CD4-positive, alpha-beta memory T cell (primary cell): ENCODE data around the gene TMPRSS4. TPM values are rescaled to one million over a fixed set of nuclear protein-coding genes. Genes with fewer than 3 reads are reported as not detected.

Experiments
- CTCF ChIA-PET: fragments of 350-600 bp; sonication (Branson Sonifier 250); formaldehyde crosslinking; loops from one replicate; lab custom pipeline; 2021; ENCODE audit warnings: inconsistent platforms; ENCODE audit not compliant: partially characterized antibody; lab: Charles Lee
- POLR2A ChIA-PET: fragments of 350-600 bp; sonication (Branson Sonifier 250); formaldehyde crosslinking; loops from one replicate; lab custom pipeline; 2021; ENCODE audit not compliant: partially characterized antibody; lab: Charles Lee
- DNase-seq, 5 donors: peaks; one replicate each; pipeline versions ENCODE4 v3.0.0 to v3.0.0-alpha.2; 2020 to 2022; ENCODE audit warnings: mixed read lengths in 1 of 5
- H3K27ac ChIP-seq: one replicate; pipeline ENCODE4 v1.7.0; 2013; ENCODE audit warnings: low read depth, low read length
- H3K27me3 ChIP-seq: 2 replicates; pipeline ENCODE4 v1.7.0; 2013; ENCODE audit warnings: mild to moderate bottlenecking, low read length, moderate library complexity; ENCODE audit not compliant: insufficient read depth
- H3K36me3 ChIP-seq: 2 replicates; pipeline ENCODE4 v1.7.0; 2013; ENCODE audit warnings: mild to moderate bottlenecking, low read length, moderate library complexity; ENCODE audit not compliant: insufficient read depth
- H3K4me1 ChIP-seq: 2 replicates; pipeline ENCODE4 v1.7.0; 2013; ENCODE audit warnings: mild to moderate bottlenecking, low read length, moderate library complexity; ENCODE audit not compliant: insufficient read depth
- H3K4me3 ChIP-seq, 2 donors: one replicate each; pipeline ENCODE4 v1.7.0; 2013; ENCODE audit warnings: low read length in 2 of 2, mild to moderate bottlenecking in 1 of 2
- H3K9me3 ChIP-seq, 2 donors: one replicate each; pipeline ENCODE4 v1.7.0; 2013; ENCODE audit warnings: low read length in 2 of 2, control low read depth in 1 of 2; ENCODE audit not compliant: control insufficient read depth in 1 of 2
- H3K27ac Mint-ChIP-seq, 7 donors: one replicate each; pipeline ENCODE4 v1.8.0; 2020 to 2021; ENCODE audit warnings: mixed read lengths in 7 of 7, mild to moderate bottlenecking in 6 of 7, inconsistent platforms in 3 of 7, moderate library complexity in 3 of 7
- H3K27me3 Mint-ChIP-seq, 2 donors: one replicate each; pipeline ENCODE4 v1.8.0; 2020 to 2021; ENCODE audit warnings: mixed read lengths in 2 of 2
- H3K36me3 Mint-ChIP-seq, 2 donors: one replicate each; pipeline ENCODE4 v1.8.0; 2020 to 2021; ENCODE audit warnings: mixed read lengths in 2 of 2, inconsistent platforms in 1 of 2, mild to moderate bottlenecking in 1 of 2
- H3K4me1 Mint-ChIP-seq, 4 donors: one replicate each; pipeline ENCODE4 v1.8.0; 2020 to 2021; ENCODE audit warnings: mixed read lengths in 4 of 4, mild to moderate bottlenecking in 1 of 4
- H3K4me3 Mint-ChIP-seq, 8 donors: one replicate each; pipeline ENCODE4 v1.8.0; 2020 to 2021; ENCODE audit warnings: mixed read lengths in 8 of 8, mild to moderate bottlenecking in 7 of 8, moderate library complexity in 6 of 8, inconsistent platforms in 3 of 8
- H3K9me3 Mint-ChIP-seq, 8 donors: one replicate each; pipeline ENCODE4 v1.8.0; 2020 to 2021; ENCODE audit warnings: mixed read lengths in 8 of 8, mild to moderate bottlenecking in 5 of 8, inconsistent platforms in 3 of 8, moderate library complexity in 1 of 8
- intact Hi-C: fragments of 100-400 bp; cut with micrococcal nuclease; formaldehyde crosslinking; loops from one replicate; pipeline ENCODE4 v1.15.1; 2023
- polyA plus RNA-seq, 2 donors: library from polyadenylated mRNA; unstranded; fragments of 300-500 nt; fragmentation: Illumina TruSeq; gene quantifications; one replicate each; pipeline ENCODE4 v1.2.3, GENCODE V29; 2021
- total RNA-seq, 2 experiments: library from RNA; stranded (reverse); gene quantifications; one replicate each; pipeline ENCODE4 v1.2.3, GENCODE V29; 2021

Gene TMPRSS4
- total and polyA plus RNA-seq, 4 experiments from 2014 or later, result 0.33 TPM; not detected in 3

- Histone ChIP-seq H3K4me1 (peaks cover 2% of the 10 kb centered on the region), H3K27me3 (peaks cover 20% of the 10 kb centered on the region), H3K9me3 (no peaks in the 10 kb centered on the region), H3K27ac (no peak overlapping the region), H3K36me3 (no peaks in the 10 kb centered on the region), H3K4me3 (no peak overlapping the region)
- no peak for DNase-seq
- no peaks in the 10 kb centered on the region for H3K36me3 Mint-ChIP-seq
- H3K27me3 Mint-ChIP-seq, result peaks cover 17 to 33% of the 10 kb centered on the region in 2 donors
- CTCF ChIA-PET, result no interaction called here
- peak overlapping the region in 1 of 8 donors; percentile 18 for H3K4me3 Mint-ChIP-seq
- POLR2A ChIA-PET, result no interaction called here
- intact Hi-C loops, result no loop called here
- peak overlapping the region in 1 of 7 donors; percentile 49 for H3K27ac Mint-ChIP-seq
- peaks cover 0 to 3% (median 0%) of the 10 kb centered on the region in 8 donors for H3K9me3 Mint-ChIP-seq
- peaks cover 0 to 9% (median 6%) of the 10 kb centered on the region in 4 donors for H3K4me1 Mint-ChIP-seq
These were observed 84.9 kb downstream of the TMPRSS4 start for GRCh38 chr11:118161786-118162185.

GRCh38 chr11:118162846-118163245 is 86.0 kb downstream of the TMPRSS4 start:
- POLR2A ChIA-PET, result no interaction called here
- H3K4me1 ChIP-seq, result no peaks in the 10 kb centered on the region
- Mint-ChIP-seq H3K4me1 (peaks cover 0 to under 1% (median 0%) of the 10 kb centered on the region in 4 donors), H3K36me3 (no peaks in the 10 kb centered on the region), H3K27me3 (peaks cover 15 to 26% of the 10 kb centered on the region in 2 donors), H3K27ac (peak overlapping the region in 1 of 7 donors; percentile 64), H3K9me3 (peaks cover 0 to 3% (median 0%) of the 10 kb centered on the region in 8 donors), H3K4me3 (no peak overlapping the region)
- no peak overlapping the region for H3K27ac ChIP-seq
- intact Hi-C loops, result no loop called here
- H3K36me3 ChIP-seq, result no peaks in the 10 kb centered on the region
- H3K4me3 ChIP-seq, result no peak overlapping the region
- H3K9me3 ChIP-seq, result no peaks in the 10 kb centered on the region
- peaks cover 12% of the 10 kb centered on the region for H3K27me3 ChIP-seq
- CTCF ChIA-PET, result interaction anchor here (0.9 kb wide), 1 partner anchor 9 kb away, joined by 6 read pairs; no protein-coding TSS in a partner anchor
- DNase-seq, result no peak

GRCh38 chr11:118163494-118163893 is 86.6 kb downstream of the TMPRSS4 start:
- Mint-ChIP-seq H3K36me3 (no peaks in the 10 kb centered on the region), H3K27ac (no peak overlapping the region), H3K4me3 (no peak overlapping the region), H3K4me1 (no peaks in the 10 kb centered on the region), H3K27me3 (peaks cover 14 to 24% of the 10 kb centered on the region in 2 donors), H3K9me3 (peaks cover 0 to 3% (median 0%) of the 10 kb centered on the region in 8 donors)
- no peak for DNase-seq
- intact Hi-C loops, result no loop called here
- Histone ChIP-seq H3K4me3 (no peak overlapping the region), H3K27ac (no peak overlapping the region), H3K4me1 (no peaks in the 10 kb centered on the region), H3K36me3 (no peaks in the 10 kb centered on the region), H3K9me3 (no peaks in the 10 kb centered on the region), H3K27me3 (peaks cover 10% of the 10 kb centered on the region)
- ChIA-PET POLR2A (no interaction called here), CTCF (interaction anchor here (0.9 to 1.2 kb wide), 2 partner anchors 8 to 19 kb away, joined by 3 to 6 read pairs; no protein-coding TSS in a partner anchor)

- no peak overlapping the region for H3K27ac Mint-ChIP-seq
- no peaks in the 10 kb centered on the region for H3K36me3 ChIP-seq
- no peak overlapping the region for H3K27ac ChIP-seq
- H3K27me3 Mint-ChIP-seq, result peaks cover 12 to 17% of the 10 kb centered on the region in 2 donors
- H3K4me3 ChIP-seq, result no peak overlapping the region
- H3K9me3 Mint-ChIP-seq, result peaks cover 0 to 1% (median 0%) of the 10 kb centered on the region in 8 donors
- intact Hi-C loops, result no loop called here
- no peak overlapping the region for H3K4me3 Mint-ChIP-seq
- POLR2A ChIA-PET, result no interaction called here
- H3K4me1 ChIP-seq, result no peaks in the 10 kb centered on the region
- H3K9me3 ChIP-seq, result no peaks in the 10 kb centered on the region
- H3K4me1 Mint-ChIP-seq, result no peaks in the 10 kb centered on the region
- H3K27me3 ChIP-seq, result no peaks in the 10 kb centered on the region
- no peaks in the 10 kb centered on the region for H3K36me3 Mint-ChIP-seq
- DNase-seq, result no peak
- CTCF ChIA-PET, result no interaction called here
These were observed 88.0 kb downstream of the TMPRSS4 start for GRCh38 chr11:118164885-118165284.

- Mint-ChIP-seq H3K27ac (no peak overlapping the region), H3K27me3 (peaks cover 12 to 15% of the 10 kb centered on the region in 2 donors), H3K4me3 (no peak overlapping the region), H3K9me3 (peaks cover 0 to 1% (median 0%) of the 10 kb centered on the region in 8 donors), H3K4me1 (peaks cover 0 to under 1% (median under 1%) of the 10 kb centered on the region in 4 donors), H3K36me3 (no peaks in the 10 kb centered on the region)
- Histone ChIP-seq H3K27me3 (no peaks in the 10 kb centered on the region), H3K36me3 (no peaks in the 10 kb centered on the region), H3K4me3 (no peak overlapping the region), H3K27ac (no peak overlapping the region), H3K9me3 (no peaks in the 10 kb centered on the region), H3K4me1 (peaks cover 5% of the 10 kb centered on the region)
- intact Hi-C loops, result no loop called here
- ChIA-PET CTCF (interaction anchor here (1.0 to 1.2 kb wide), 2 partner anchors 220 to 361 kb away, joined by 3 read pairs; no protein-coding TSS in a partner anchor), POLR2A (no interaction called here)
- DNase-seq, result no peak
These were observed 89.8 kb downstream of the TMPRSS4 start for GRCh38 chr11:118166641-118167040.

- ChIA-PET CTCF (interaction anchor here (0.7 to 6.9 kb wide), 4 partner anchors 18 to 362 kb away, joined by 3 to 109 read pairs (median 3); no protein-coding TSS in a partner anchor), POLR2A (no interaction called here)
- Histone ChIP-seq H3K27me3 (no peaks in the 10 kb centered on the region), H3K9me3 (no peaks in the 10 kb centered on the region), H3K4me3 (no peak overlapping the region), H3K4me1 (peaks cover 8% of the 10 kb centered on the region), H3K27ac (no peak overlapping the region), H3K36me3 (no peaks in the 10 kb centered on the region)
- H3K4me3 Mint-ChIP-seq, result no peak overlapping the region
- H3K27me3 Mint-ChIP-seq, result peaks cover 7 to 15% of the 10 kb centered on the region in 2 donors
- no peaks in the 10 kb centered on the region for H3K9me3 Mint-ChIP-seq
- no peak overlapping the region for H3K27ac Mint-ChIP-seq
- H3K4me1 Mint-ChIP-seq, result peaks cover 0 to 5% (median 2%) of the 10 kb centered on the region in 4 donors
- intact Hi-C loops, result no loop called here
- DNase-seq, result no peak
- no peaks in the 10 kb centered on the region for H3K36me3 Mint-ChIP-seq
These were observed 90.4 kb downstream of the TMPRSS4 start for GRCh38 chr11:118167253-118167652.

GRCh38 chr11:118167906-118168305 is 91.0 kb downstream of the TMPRSS4 start:
- peaks cover 5 to 15% of the 10 kb centered on the region in 2 donors for H3K27me3 Mint-ChIP-seq

More at GRCh38 chr11:118167906-118168305, 91.0 kb downstream of the TMPRSS4 start:
- Mint-ChIP-seq H3K4me1 (peaks cover 0 to 5% (median 2%) of the 10 kb centered on the region in 4 donors), H3K27ac (no peak overlapping the region), H3K9me3 (no peaks in the 10 kb centered on the region), H3K4me3 (no peak overlapping the region), H3K36me3 (no peaks in the 10 kb centered on the region)
- Histone ChIP-seq H3K4me1 (peaks cover 8% of the 10 kb centered on the region), H3K4me3 (no peak overlapping the region), H3K36me3 (no peaks in the 10 kb centered on the region), H3K27ac (no peak overlapping the region), H3K27me3 (no peaks in the 10 kb centered on the region), H3K9me3 (no peaks in the 10 kb centered on the region)
- intact Hi-C loops, result no loop called here
- DNase-seq, result no peak
- ChIA-PET CTCF (interaction anchor here (0.7 to 6.9 kb wide), 3 partner anchors 17 to 362 kb away, joined by 3 to 109 read pairs (median 3); no protein-coding TSS in a partner anchor), POLR2A (no interaction called here)
